COLO668 (cell line): ENCODE data around the gene INSIG2.
"Not testable (repeated sequence)": the region's sequence is repeated elsewhere in the genome, so short reads cannot be mapped to it uniquely, and the experiment has no call there.

Experiments
- DNase-seq: peaks from one replicate; lab custom pipeline; 2025; ENCODE audit not compliant: unreplicated experiment; lab: John Stamatoyannopoulos, UW

The INSIG2 gene

GRCh38 chr2:118059919-118060478, 28.3 kb upstream of the INSIG2 start:
- DNase-seq: no peak

DNA sequence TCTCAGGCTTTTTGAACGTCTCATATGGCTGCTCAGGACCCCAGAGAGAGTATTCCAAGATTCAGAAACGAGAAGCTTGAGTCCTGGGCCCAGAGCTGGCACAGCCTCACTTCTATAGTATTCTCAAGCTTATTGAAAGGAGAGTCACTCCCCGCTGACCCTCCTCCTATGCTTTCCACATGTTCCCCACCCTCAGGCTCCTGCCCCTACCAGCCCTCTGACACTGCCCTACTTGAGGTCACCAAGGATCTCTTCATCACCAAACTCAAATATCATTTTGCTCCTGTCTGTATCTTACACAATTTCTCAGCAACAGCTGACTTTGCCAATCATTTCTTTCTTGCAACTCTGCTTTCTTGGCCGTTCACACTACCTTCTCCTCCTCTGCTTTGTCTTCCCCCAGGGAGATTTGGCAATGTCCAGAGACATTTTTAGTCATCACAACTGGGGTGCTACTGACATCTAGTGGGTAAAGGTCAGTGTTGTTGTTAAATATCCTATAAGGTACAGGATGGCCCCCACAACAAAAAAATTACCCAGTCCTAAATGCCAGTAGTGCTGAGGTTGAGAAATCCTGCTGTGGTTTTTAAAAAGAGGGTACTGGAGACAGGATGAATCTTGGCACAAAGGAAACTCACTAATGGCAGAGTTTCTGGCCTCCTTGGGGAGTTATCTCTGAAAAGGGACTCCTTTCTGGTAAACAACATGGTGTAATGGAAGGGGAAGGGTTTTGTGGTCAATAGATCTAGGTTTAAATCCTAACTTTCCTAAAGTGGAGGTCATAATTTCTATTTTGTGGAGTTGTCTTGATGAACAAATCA, 26.9 kb upstream of the INSIG2 start:
- no peak for DNase-seq

GRCh38 chr2:118062048-118062447, 26.2 kb upstream of the INSIG2 start:
- no peak for DNase-seq

DNA sequence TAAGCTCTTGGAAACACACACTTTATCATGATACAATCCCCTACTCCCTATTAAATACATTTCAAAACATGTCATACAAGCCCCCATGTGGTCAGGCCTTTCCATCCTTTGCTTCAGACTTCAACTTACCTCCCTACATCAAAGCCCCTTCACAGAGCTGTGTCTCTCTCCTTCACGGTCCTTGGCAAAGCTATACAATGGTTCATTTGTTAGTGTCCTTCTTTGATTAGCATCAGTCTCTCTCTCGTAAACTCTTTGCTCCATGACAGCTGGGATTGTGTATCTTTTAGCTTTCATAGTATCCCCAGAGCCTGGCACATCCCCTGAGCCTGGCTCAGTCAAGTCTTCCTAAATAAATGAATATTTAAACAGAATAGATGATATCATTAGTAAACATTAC, 25.6 kb upstream of the INSIG2 start:
- no peak for DNase-seq

GRCh38 chr2:118065015-118065706, 23.1 kb upstream of the INSIG2 start:
- no peak for DNase-seq

GRCh38 chr2:118065921-118066511, 22.3 kb upstream of the INSIG2 start:
- no peak for DNase-seq

GRCh38 chr2:118077636-118078247, 10.5 kb upstream of the INSIG2 start:
- DNase-seq: no peak

- no peak for DNase-seq
Observed at GRCh38 chr2:118078734-118079133, 9.5 kb upstream of the INSIG2 start.

DNA sequence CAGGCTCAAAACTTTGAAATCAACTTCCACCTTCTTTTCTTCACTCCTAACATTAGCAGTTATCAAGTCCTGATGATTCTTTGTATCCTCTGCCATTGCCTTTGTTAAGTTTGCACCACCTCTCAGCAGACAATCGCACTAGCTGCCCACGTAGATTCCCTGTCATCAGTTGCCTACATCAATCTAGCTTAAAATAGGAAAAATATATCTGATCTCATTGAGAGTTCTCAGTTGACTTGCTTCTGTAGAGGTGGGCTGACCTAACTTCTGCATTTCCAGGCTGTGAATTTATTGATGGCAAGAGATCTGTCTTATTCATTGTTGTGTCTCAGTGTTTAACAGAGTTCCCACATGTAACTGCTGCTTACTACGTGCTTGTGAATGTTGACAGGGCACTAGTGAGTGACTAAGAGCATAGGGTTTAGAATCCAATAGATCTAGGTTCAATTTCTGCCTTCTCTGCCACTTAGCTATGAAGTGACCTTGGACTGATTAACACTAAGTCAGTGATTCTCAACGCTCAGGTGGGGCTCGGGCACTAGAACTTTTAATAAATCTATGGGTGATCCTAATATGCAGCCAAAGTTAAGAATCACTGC, 3.7 kb upstream of the INSIG2 start:
- no peak for DNase-seq

- no peak for DNase-seq
Observed at GRCh38 chr2:118085173-118086023, 2.9 kb upstream of the INSIG2 start.

- DNase-seq: no peak
Observed at GRCh38 chr2:118086024-118086633, 2.1 kb upstream of the INSIG2 start.

GRCh38 chr2:118089139-118089800, 999 bp downstream of the INSIG2 start:
- DNase-seq: peak; percentile 10

- DNase-seq: no peak
Observed at GRCh38 chr2:118090387-118091139, 2.3 kb downstream of the INSIG2 start.

DNA sequence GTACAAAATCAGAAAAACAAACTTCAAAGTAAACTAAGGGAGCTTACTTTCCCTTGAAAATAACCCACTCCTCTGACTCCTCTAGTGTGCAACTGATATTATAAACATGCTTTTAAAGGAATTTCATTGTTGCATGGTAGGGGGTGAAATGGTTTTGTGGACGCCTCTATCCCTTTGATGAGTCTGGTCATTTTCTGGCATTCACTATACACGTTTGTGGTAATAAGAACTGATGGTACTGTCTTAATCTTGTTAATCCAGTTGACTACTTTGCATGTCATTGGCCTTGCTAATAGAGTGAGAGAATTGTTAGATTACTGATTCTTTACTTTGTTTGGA, 2.8 kb downstream of the INSIG2 start:
- DNase-seq: no peak

DNA sequence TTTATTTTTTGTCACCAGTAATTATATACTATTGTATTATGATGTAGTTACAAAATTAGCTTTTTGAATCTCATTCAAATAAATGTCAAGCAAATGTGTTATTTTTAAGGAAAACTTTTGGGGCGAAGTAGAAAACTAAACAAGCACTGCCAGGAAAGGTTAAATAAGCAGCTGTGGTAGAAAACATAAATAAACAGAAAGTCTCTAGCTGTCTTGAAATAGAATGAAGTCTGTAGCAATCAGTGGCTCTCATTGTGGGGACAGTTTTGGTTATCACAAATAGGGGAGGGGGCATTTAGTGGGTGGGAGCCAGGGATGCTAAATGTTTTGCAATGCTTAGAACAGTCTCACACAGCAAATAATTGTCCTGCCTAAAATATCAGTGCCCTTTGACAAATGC, 3.4 kb downstream of the INSIG2 start:
- no peak for DNase-seq

- not testable (repeated sequence) for DNase-seq
Observed at GRCh38 chr2:118094102-118094501, 5.8 kb downstream of the INSIG2 start.

GRCh38 chr2:118094503-118094902, 6.2 kb downstream of the INSIG2 start:
- DNase-seq: no peak

DNA sequence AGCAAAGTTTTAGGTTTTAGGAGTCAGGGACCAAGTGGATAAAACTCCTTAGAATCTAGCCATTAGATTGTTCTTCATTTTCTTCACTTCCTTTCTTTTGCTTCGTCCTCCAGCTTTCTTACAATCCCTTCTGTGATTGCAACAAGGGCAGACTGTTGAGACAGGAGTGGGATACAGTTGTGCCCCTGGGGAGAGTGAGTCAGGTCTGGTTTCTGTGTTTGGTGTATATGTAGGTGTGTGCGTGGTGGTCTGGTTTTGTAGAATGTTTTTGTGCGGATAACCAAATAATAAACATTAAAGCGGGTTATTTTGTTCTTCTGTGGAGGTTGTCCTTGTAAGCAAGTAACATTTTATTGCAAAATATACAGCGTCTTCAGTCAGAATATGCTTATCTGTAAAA, 7.3 kb downstream of the INSIG2 start:
- DNase-seq: no peak

DNA sequence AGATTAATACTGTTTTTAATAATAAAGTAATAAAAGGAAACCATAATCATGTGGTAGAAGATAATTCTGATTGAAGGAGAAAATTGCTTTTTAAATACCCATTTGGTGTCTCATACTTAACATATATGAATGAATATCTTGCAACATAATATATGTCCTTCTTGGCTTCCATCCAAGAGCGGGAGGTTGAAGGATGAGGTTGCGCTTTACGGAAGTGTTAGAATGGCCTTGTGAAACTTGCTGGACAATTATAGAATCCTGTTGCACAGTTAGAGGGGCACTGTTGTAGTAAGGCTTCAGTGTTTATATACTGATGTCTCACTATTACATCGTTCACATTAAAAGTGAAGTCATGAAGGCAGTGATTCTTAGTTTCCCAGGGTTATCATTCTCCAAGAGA, 9.4 kb downstream of the INSIG2 start:
- no peak for DNase-seq
